T47D (cell line): ENCODE data around the gene GPR176.

Source experiments
- DNase-seq, 2 experiments: peaks; one replicate each; pipeline versions ENCODE4 v3.0.0 to v3.0.0-alpha.2; 2011 to 2012; ENCODE audit warnings: low read depth in 1 of 2, low spot score in 1 of 2
- JUND ChIP-seq: IDR thresholded peaks from 2 replicates; pipeline ENCODE4 v1.6.1; 2012; ENCODE audit warnings: low read depth
- in situ Hi-C: cut with HindIII; loops from 2 replicates; pipeline ENCODE4 v1.10.0; 2016; ENCODE audit warnings: low sequenced_read_pairs, low pct_unique_long_range_greater_than_20kb

Gene GPR176, protein sequence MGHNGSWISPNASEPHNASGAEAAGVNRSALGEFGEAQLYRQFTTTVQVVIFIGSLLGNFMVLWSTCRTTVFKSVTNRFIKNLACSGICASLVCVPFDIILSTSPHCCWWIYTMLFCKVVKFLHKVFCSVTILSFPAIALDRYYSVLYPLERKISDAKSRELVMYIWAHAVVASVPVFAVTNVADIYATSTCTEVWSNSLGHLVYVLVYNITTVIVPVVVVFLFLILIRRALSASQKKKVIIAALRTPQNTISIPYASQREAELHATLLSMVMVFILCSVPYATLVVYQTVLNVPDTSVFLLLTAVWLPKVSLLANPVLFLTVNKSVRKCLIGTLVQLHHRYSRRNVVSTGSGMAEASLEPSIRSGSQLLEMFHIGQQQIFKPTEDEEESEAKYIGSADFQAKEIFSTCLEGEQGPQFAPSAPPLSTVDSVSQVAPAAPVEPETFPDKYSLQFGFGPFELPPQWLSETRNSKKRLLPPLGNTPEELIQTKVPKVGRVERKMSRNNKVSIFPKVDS

DNA sequence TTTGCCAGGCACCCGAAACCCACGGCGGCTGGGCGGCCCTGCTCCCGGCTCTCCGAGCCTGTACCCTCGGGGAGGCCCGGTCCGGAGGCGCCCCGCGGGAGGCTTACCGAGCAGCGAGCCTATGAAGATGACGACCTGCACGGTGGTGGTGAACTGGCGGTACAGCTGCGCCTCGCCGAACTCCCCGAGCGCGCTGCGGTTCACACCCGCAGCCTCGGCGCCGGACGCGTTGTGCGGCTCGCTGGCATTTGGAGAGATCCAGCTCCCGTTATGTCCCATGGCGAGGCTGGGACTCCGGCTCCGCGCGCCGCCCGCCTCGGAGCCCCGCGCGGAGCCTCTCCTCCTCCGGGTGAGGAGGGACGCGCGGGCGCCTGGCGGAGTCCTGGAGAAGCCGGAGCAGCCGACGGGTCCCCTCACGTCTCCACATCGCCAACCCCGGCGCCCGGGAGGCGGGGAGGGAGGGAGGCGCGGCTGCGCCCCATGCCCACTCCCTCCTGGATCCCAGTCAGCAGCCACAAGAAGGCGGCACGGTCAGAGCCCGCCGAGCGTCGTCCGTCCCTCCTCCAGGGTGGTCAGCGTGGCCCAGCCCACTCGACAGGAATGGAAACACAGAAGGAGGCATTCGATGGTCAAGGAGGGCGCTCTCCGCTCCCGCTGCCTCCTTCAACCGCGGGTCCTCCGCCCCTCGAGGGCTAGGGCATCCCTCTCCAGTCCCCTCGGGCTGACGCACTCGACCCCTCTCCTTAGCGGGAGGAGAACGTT lies at the start of gene GPR176:
GPR176 (minus strand) TSS at position 519 of the 762 bp plus-strand sequence; CDS start at position 279, 240 bp downstream.
- no peak for DNase-seq
- TF ChIP-seq JUND = no peak
- in situ Hi-C loops = no loop called here

DNA sequence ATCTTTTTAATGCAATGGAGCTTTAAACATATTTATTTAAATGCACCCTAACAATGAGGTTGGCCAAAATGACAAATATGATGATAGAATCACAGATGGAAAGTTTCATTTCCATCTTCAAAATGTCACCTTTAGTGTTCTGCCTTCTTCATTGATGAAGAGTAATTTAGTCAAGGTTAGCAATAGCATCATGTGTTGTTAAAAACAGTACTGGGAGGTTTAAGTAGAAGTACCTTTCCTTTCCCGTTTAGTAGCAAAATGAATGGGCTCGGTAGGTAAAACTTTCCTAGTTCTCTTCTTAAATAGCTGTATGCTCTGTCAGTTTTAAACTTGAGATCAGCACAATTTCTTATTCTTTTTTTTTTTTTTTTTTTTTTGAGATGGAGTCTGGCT lies 48.9 kb upstream of the GPR176 start:
- in situ Hi-C loops = no loop called here
- DNase-seq = no peak
- TF ChIP-seq JUND = no peak

DNA sequence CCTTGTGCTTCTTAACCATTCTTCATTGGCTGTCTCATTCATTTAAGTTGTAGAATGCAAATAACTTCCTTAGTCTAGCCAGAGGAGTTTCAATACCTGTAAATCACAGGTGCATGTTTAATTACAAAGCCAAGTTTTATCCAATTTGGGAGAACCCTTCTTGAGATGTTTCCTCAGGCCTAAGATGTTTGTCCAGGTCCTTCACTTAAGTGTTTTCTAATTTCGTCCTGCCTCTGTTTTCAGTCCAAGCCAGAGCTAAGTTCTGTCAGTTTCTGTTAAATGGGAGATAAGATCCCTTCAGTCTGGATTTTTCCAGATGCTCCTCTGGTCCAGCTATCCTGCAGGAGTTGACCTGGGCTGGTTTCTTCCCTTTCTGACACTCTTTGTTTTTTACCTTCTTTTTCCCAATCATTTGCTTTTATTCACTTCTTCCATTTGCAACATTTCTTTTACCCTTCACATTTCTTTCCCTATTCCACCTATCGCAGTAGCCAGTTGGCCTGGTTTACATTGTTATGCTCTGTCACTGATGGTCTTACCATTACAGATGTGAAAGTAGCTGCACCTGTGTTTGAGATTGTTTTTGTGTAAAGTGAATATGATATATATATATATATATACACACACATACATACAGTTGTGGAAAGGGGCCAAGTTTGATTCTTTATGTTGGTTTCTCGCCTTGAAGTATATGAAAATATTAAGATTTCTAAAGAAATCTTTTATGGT lies 48.4 kb upstream of the GPR176 start:
- DNase-seq = no peak
- in situ Hi-C loops = no loop called here
- TF ChIP-seq JUND = no peak

DNA sequence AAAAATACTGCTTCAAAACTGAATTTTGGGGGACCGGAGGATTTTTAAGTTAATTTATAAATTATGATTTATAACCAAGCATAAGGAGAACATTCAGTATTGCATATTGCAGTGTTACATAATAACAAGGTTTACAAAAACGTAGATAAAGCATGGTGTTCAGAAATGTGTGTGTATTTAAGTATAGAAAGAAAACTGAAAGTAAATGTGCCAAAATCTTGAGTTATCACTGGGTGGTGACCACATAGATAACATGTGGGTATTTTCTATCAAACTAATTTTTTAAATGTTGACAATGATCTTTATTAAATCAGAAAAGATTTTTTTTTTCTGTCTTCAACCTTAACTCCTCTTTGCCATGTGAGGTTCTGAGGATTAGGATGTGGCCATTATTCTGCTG lies 46.5 kb upstream of the GPR176 start:
- TF ChIP-seq JUND = no peak
- DNase-seq = no peak

DNA sequence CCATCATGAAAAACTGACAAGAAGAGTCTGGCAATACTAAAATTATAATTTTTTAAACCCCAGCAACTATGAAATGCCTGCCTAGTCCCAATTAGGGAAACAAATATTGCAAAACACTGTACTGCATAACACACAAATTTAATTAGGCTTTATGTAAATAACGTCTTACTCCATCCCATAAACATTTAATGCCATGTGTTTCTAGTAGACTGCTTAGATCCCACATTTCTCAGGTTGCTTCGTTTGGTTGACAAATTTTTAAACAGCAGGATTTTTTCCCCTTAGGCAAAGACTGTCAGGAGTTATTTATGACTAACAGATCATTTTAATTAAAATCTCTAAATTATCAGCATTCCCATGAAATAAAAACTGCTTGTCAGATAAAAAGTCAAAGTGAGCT lies 43.7 kb upstream of the GPR176 start:
- in situ Hi-C loops = no loop called here
- no peak for DNase-seq
- no peak for TF ChIP-seq JUND

More for the DNA sequence above, 46.5 kb upstream of the GPR176 start:
- in situ Hi-C loops = no loop called here

DNA sequence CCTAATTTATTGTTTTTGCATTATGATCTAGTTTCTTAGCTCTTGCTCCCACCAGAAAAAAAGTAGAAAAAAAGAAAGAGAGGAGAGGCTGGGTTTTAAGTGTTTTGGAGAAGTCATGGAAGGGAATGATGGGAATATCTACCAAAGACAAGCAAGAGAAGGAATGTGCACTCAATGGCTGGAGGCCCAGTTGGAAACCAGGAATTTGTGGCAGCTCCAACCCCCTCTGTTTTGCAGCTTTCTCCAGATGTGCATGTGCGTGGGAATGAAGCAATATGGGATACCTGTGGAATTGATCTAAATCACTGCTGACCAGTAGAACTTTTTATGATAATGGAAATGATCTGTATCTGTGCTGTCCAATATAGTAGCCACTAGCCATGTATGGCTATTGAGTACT lies 41.0 kb upstream of the GPR176 start:
- no peak for TF ChIP-seq JUND
- DNase-seq = no peak
- in situ Hi-C loops = no loop called here

DNA sequence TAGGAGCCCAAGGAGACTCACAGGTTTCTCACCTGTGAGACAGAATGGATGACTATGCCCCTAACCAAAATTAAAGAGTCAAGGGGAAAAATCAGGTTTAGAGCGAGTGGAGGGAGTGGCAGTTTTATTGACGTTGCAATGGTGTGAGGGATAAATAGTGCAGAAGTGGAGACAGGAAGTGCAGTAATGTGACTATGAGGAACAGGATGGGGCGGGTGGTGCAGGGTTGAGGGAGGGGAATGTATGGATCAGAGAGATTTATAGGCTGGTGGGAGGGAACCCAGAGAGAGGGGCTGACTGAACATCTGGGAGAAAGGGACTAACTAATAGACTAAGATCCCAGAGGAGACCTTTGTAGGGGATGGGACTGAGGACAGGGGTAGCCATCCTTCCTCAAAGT lies 40.3 kb upstream of the GPR176 start:
- no peak for TF ChIP-seq JUND
- in situ Hi-C loops = no loop called here
- no peak for DNase-seq

DNA sequence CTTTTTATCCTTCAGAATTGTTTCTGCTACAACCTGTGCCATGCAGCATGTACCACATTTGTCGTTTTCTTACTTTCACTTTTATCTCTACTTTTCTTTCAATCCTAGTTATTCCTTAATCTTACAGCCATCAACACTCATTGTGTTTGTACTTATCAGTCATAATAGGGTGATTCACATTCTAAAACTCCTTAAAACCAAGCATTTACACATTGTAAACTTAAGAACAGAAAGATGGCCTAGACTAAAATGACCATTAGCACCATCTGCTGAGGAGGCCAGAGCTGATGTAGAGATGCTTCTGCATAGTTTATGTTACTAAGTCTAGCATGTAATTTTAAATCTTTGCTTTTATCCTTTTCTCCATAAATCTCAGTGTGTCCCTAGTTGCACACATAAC lies 39.3 kb upstream of the GPR176 start:
- TF ChIP-seq JUND = no peak
- no peak for DNase-seq
- in situ Hi-C loops = no loop called here

DNA sequence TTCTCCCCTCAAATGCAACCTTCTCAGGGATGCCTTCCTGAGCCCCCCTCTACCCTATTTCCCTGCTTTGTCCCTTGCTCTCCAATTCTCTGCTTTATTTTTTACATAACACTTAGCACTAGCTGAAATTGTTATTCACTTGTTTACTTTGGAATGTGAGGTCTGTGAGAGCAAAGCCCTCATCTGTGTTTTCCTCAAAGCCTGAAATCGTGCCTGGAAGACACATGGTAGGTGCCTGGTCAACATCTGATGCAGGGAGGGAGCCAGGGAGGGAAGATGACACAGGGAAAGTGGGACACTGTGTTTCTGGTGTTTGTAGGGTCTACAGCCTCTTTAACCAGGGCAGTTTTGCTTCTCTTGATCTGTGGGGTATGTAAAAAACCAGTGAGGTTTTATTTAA lies 37.4 kb upstream of the GPR176 start:
- DNase-seq = no peak
- in situ Hi-C loops = no loop called here
- TF ChIP-seq JUND = no peak

DNA sequence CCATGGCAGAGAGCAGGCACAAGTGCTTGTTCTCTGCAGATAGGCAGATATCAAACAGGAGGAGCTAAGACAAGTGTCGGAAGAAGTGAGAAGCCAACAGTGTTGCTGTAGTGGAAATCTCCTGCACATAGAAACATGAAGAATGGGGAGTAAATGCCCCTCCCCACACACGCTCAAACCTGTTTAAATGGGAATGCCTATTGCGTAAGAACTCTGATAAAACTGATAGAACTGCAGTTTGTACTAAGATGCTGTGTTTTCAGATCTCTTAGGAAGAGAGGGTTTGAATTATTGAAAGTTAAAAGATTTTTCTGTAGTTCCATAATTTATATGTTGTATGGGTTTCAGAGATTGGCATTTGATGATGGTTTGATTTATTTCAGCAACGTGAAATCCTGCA lies 33.5 kb upstream of the GPR176 start:
- in situ Hi-C loops = no loop called here
- DNase-seq = no peak
- no peak for TF ChIP-seq JUND

DNA sequence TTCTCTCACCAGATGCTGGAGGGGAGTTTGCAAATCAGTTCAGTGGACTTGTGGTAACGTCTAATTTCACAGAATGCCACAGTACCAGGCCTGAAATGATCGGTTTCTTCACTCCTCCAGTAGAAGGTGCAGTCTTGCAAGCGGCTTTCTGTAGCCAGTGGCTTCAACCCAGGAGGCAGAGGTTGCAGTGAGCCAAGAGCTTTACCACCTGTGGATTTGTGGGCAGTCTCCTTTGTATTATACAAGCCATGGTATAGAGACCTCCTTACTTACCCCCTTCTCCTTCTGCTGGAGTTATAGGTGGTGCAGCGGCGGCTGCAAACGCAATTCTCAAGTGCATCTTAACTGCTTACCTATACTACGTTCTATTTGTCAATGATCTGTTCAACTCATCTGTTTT lies 31.5 kb upstream of the GPR176 start:
- no peak for DNase-seq
- in situ Hi-C loops = no loop called here
- no peak for TF ChIP-seq JUND

DNA sequence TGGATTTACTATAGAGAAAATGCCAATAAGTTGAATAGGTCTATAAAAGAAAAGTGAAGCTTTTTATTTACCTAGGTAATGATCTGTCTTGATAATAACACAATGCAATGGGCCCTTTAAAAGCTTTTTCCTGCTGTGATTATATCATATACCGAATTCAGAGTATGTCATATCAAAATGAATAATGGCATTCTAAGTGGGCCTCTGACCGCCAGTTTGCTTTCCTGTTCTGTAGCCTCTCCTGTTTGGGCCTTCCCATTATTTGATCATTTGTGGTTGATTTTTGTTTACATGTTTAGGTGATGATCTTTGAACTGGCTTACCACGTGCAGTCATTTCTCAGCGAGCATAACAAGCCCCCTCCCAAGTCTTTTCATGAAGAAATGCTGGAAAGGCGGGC lies 28.8 kb upstream of the GPR176 start:
- TF ChIP-seq JUND = no peak

More for the DNA sequence above, 28.8 kb upstream of the GPR176 start:
- in situ Hi-C loops = no loop called here
- no peak for DNase-seq
